ENCODE results near the gene HLTF. TPM values are rescaled to one million over a fixed set of nuclear protein-coding genes. Genes with fewer than 3 reads are reported as not detected.

HLTF gene
- total RNA-seq, 6 experiments from 2014 or later, result 10.5 to 14.6 (median 12.3) TPM

- no peaks in the 10 kb centered on the region for H3K9me3 ChIP-seq
- TF ChIP-seq POLR2A (IDR thresholded peaks at IDR 0.05) (no peak), CTCF (IDR thresholded peaks at IDR 0.05) (no peak)
- peaks cover 0 to 2% (median 0%) of the 10 kb centered on the region in 4 donors for H3K4me1 ChIP-seq
- H3K27me3 ChIP-seq, result no peaks in the 10 kb centered on the region
- ATAC-seq (no peak), DNase-seq (no peak)
- intact Hi-C loops (cut with DNase I), result no loop called here
- no peak overlapping the region for H3K4me3 ChIP-seq
- 81% methylated on average over 3 of the region's 3 CpGs for WGBS (ENCODE audit: insufficient coverage, low coverage, low lambda C conversion rate, missing lambda C conversion rate)
- peaks cover 0 to 33% (median 5%) of the 10 kb centered on the region in 4 donors for H3K36me3 ChIP-seq
- no peak overlapping the region for H3K27ac ChIP-seq
Observed at GRCh38 chr3:148999806-149000205, 86.5 kb downstream of the HLTF start.

GRCh38 chr3:148998715-148999423 is 87.5 kb downstream of the HLTF start:
- H3K4me3 ChIP-seq, result no peak overlapping the region
- peaks cover 0 to 40% (median 5%) of the 10 kb centered on the region in 4 donors for H3K36me3 ChIP-seq
- 51% methylated on average over 7 of the region's 7 CpGs for WGBS (ENCODE audit: insufficient coverage, low coverage, low lambda C conversion rate, missing lambda C conversion rate)
- H3K9me3 ChIP-seq, result no peaks in the 10 kb centered on the region
- H3K27ac ChIP-seq, result no peak overlapping the region
- ATAC-seq, result peak in 3 of 4 donors; percentile 14 to 46 (median 42)
- intact Hi-C loops (cut with DNase I), result no loop called here
- DNase-seq, result no peak
- TF ChIP-seq POLR2A (IDR thresholded peaks at IDR 0.05) (no peak), CTCF (IDR thresholded peaks at IDR 0.05) (no peak)
- no peaks in the 10 kb centered on the region for H3K4me1 ChIP-seq
- no peaks in the 10 kb centered on the region for H3K27me3 ChIP-seq

GRCh38 chr3:148998297-148998696 is 88.0 kb downstream of the HLTF start:
- intact Hi-C loops (cut with DNase I), result no loop called here
- no peak for TF ChIP-seq CTCF (IDR thresholded peaks at IDR 0.05)
- no peak for TF ChIP-seq POLR2A (IDR thresholded peaks at IDR 0.05)
- Histone ChIP-seq H3K4me3 (no peak overlapping the region), H3K36me3 (peaks cover 0 to 40% (median 5%) of the 10 kb centered on the region in 4 donors), H3K27ac (no peak overlapping the region), H3K4me1 (no peaks in the 10 kb centered on the region), H3K27me3 (no peaks in the 10 kb centered on the region), H3K9me3 (no peaks in the 10 kb centered on the region)
- WGBS (ENCODE audit: insufficient coverage, low coverage, low lambda C conversion rate, missing lambda C conversion rate), result 70% methylated on average over 5 of the region's 5 CpGs
- DNase-seq, result no peak
- ATAC-seq, result no peak

DNA sequence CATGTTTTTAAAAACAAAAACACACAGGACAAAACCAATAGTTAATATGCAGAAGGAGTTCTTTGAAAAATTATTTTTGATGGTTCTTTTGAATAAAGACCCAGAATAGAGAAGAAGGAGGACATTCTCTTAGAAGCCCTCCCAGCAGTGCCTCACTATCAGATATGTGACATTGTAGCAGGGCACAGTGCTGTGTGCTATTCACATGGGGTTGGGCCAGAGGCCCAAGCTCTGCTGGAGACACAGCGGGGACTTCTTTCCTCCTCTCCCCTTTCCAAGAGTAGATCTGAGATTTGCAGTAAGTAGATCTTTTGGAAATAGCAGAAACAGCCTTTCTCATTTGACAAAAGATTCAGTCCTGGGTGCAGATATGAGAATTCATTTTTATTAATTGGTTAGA is 88.7 kb downstream of the HLTF start:
- TF ChIP-seq POLR2A (IDR thresholded peaks at IDR 0.05) (no peak), CTCF (IDR thresholded peaks at IDR 0.05) (no peak)
- WGBS (ENCODE audit: insufficient coverage, low coverage, low lambda C conversion rate, missing lambda C conversion rate), result 100% methylated on average over 1 of the region's 1 CpG
- H3K27ac ChIP-seq, result no peak overlapping the region
- intact Hi-C loops (cut with DNase I), result no loop called here
- peaks cover 0 to 3% (median 0%) of the 10 kb centered on the region in 4 donors for H3K4me1 ChIP-seq
- no peak for ATAC-seq
- H3K27me3 ChIP-seq, result no peaks in the 10 kb centered on the region
- no peak overlapping the region for H3K4me3 ChIP-seq
- no peaks in the 10 kb centered on the region for H3K9me3 ChIP-seq
- H3K36me3 ChIP-seq, result peaks cover 0 to 40% (median 5%) of the 10 kb centered on the region in 4 donors
- DNase-seq, result no peak

Measured in right lobe of liver (tissue), 6 donors.